A172 (cell line): ENCODE measurements around the gene STK11IP. TPM values are rescaled to one million over a fixed set of nuclear protein-coding genes. Genes with fewer than 3 reads are reported as not detected.
A peak's percentile ranks its signal among the peaks of the same experiment; 100 is the strongest.
"Not testable (repeated sequence)": the region's sequence is repeated elsewhere in the genome, so short reads cannot be mapped to it uniquely, and the experiment has no call there.

ENCODE experiments used
- DNase-seq: peaks from one replicate; pipeline ENCODE4 v3.0.0-alpha.2; 2015; ENCODE audit warnings: low spot score
- total RNA-seq: library from RNA; depleted of rRNA; stranded (reverse); fragments of >200 nt; shearing (Covaris generic); gene quantifications from 2 replicates; pipeline ENCODE4 v1.2.3, GENCODE V29; 2014

Gene STK11IP
- total RNA-seq, 1 experiment from 2014 or later = 15.4 TPM

DNA sequence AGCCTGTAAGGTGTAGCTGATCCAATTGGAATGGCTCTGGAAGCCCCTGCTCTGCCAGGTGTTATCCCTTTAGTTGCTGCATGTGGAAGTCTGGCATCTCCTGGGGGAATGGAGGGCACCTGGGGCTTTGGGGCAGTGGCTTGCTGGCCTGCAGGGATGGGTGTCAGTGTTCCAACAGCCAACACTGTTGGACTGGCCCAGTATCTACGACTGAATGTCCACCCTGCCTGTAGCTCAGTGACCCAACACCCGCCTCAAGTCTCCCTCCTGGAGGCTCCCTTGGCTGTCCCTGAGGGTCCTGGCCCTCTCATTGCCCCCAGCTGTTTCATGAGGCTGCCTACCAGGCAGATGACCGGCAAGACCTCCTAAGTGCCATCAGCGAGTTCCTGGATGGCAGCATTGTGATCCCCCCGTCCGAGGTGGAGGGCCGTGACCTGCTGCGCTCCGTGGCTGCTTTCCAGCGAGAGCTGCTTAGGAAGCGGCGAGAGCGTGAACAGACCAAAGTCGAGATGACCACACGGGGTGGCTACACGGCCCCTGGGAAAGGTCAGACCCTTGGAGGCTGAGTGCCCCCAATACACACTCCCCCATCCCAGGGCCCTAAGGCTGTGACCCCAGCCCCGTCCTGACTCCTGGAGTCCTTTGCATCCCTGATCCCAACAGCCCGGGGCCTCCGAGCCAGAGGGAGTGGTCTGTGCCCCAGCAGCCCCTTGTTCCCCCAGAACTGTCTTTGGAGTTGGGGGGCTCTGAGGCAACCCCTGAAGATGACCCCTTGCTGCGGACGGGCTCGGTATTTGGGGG, 37.5 kb downstream of the STK11IP start:
- DNase-seq = no peak

DNA sequence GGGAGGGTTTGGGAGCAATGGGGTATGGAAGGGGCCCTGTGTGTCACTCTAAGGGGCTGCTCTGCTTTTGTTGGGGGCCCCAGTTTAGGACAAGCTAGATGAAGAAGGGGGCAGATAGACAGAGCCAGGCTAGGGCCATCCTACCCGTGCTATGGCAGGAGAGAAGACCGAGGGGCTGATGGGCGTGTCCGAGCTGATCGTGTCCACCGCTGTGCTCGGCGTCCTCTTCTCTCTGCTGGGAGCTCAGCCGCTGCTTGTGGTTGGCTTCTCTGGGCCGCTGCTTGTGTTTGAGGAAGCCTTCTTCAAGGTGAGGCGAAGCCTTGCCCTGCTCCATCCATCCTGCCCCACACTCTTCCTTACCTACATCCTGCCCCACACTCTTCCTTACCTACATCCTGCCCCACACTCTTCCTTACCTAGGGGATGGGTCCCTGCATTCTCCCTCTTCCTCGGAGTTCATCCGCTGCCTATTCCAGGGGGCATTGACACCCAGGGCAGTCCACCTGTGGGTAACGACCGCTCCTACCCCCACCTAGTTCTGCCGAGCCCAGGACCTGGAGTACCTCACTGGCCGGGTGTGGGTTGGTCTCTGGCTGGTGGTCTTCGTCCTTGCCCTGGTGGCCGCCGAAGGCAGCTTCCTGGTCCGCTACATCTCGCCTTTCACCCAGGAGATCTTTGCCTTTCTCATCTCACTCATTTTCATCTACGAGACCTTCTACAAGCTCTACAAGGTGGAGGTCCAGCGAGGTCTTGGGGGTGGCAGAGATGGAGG, 38.7 kb downstream of the STK11IP start:
- no peak for DNase-seq

DNA sequence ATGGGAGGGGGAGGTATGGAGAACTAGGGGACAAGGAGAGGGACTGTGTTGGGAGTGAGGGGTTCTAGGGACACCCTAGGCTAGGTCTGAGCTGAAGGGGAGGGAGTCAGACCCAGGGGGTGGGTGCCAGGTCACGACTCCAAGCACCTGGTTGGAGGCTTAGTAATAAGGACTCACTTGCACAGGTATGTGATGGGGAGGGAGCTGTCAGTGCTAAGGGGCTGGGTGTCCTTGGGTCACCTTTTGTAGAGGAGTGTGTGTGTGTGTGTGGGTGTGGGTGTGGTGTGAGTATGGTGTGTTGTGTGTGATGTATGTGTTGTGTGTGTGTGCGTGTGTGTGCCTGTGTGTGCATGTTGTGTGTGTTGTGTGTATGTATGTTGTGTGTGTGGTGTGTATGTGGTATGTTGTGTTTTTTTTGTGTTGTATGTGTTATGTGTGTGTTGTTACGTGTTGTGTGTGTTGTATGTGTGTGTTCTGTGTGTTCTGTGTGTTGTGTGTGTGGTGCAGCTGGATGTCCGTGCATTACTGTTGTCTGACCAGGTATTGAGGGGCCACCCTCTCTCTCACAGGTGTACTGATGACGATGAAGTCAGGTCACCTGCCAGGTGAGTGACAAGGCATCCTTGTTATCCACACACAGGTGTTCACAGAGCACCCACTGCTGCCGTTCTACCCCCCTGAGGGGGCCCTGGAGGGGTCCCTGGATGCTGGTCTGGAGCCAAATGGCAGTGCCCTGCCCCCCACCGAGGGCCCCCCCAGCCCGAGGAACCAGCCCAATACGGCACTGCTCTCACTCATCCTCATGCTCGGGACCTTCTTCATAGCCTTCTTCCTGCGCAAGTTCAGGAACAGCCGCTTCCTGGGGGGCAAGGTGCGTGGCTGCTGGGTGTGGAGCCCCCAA, 39.5 kb downstream of the STK11IP start:
- no peak for DNase-seq

DNA sequence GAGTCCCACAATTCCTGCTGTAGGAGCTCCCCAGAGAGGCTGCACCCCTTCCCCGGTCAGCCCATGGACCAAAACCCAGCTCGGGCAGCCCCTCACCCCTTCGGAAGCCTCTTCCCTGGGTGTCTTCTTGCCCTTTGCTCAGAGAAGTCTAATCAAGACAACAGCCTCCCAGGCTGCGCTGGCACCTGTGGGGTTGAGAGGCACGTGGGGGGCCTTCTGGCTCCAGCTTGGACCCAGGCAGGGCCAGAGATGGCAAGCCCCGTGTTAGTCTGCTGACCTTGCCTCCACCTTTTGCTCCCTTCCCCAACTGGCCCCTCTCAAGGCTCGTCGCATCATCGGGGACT, 40.2 kb downstream of the STK11IP start:
- DNase-seq = no peak

DNA sequence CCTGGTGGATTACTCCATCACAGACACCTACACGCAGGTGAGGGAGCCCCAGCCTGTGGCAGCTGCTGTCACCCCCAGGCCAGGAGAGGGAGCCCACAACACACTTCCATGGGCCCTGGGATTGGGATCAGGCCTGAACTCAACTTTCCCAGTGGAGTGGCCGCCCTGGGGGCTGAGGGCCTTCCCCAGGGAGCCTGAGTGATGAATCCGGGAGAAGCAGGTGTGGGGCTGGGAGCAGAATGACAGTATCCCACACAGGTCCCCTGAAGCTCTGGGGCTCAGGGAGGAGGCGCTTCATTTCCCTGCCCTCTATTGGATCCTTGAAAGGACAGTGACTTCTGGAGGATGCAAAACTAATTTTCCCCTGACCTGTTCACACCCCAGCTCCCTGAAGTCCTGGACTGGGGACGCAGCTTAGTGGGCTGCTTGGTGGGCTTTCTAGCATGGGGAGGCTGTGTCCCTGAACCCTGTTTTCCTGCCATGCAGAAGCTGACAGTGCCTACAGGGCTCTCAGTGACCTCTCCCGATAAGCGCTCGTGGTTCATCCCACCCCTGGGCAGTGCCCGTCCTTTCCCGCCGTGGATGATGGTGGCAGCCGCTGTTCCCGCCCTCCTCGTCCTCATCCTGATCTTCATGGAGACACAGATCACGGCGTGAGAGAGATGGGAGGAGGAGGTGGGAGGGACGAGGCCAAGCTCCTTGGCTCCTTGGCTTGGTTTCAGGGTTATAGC, 40.7 kb downstream of the STK11IP start:
- no peak for DNase-seq

DNA sequence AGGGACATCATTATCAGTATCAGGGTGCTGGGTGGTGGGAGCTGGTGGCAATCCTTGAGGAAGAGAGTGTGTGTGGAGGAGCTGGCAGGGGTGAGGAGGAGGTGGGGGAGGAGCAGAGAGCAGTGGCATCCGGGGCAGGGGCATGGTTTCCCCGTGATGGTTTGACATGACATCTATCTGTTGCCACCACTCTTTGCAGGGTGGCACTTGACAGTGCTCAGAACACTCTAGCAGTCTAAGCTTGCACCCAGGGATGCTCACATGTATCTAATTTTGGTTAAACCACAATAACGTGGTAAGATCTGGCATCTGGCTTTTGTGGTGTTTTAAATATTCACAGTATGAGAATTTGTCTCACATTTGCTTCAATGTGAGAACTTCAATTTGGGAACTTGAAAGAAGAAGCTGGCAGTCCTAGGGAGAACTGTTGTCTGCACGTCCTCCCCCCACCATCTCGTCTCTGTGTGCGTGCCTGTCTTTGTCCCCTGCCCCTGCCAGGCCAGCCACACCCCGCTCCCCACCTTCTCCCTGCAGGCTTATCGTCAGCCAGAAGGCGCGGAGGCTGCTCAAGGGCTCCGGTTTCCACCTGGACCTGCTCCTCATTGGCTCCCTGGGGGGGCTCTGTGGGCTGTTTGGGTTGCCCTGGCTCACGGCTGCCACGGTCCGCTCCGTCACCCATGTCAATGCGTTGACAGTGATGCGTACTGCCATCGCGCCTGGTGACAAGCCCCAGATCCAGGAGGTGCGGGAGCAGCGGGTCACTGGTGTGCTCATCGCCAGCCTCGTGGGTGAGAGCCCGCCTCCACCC, 41.5 kb downstream of the STK11IP start:
- no peak for DNase-seq

DNA sequence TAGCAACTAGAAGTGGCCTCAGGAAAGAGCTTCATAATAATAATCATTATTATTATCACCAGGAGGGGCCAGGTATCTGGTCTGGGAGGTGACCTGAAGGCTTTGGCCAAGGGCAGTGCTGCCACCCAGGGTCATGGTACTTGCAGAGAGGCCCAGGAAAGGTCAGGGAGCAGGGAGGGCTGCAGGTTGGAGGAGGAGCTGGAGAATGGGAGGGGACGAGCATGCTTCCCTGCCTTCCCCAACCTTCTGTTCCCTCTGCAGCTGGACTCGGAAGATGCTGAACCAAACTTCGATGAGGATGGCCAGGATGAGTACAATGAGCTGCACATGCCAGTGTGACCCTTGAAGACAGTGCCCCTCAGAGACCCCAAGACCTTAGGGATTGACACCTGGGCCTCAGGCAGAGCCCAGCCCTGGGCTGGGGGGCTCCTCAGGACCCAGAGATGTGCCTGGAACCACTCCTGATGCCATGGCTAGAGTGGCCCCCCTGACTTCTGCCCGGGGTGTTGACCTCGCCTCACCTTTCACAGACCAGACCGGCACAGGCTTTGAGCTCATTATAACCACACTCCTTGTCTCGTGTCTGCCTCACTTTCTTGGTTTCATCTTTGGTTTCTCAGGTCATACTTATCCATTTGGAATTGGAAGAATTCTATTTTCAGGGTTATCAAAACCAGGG, 43.9 kb downstream of the STK11IP start:
- no peak for DNase-seq

DNA sequence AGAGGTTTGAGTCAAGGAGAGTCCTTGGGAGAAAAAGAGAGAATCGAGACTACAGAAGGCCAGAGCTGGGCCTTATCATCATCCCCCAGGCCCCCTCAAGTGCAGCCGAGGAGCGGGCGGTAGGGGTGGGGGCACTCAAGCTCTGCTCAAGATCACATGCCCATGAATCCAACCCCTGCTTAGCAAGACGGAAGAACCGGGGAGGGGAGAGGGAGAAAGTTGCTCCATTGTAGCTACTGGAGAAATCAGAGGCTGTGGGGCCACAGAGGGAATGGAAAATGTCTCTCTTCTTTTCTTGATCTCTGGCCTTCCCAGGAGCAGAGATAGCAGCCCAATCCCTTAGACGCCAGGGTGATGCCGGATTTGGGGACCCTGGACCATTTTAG, 44.4 kb downstream of the STK11IP start:
- no peak for DNase-seq

DNA sequence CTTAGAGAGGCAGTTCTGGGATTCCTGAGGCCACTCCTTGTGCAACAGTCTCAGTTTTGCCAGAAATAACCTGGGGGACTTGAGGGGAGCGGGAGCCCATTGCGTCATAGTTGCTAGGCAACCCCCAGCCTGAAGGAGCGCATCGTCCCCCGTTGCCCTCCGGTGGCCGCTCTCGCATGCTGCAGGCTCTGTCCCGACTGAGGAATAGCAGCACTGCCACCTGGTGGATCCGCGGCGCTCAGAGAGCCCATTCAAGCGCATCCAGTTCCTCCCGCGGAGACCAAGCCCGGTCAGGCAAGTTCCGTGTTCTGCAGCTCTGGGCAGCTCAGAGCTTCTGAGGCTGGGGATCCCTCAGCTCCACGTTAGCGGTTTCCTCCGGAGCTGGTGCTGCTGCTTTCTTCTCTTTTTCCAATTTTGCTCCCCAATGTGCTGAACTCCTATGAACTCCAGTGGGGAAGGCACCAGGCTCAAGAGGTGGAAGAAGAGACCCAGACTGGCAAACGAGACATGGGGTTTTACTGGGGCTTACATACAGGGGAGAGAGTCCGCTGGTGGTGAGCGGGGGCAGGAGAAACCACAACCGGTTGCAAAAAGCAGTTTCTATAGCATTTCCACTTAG, 44.9 kb downstream of the STK11IP start:
- DNase-seq = peak; percentile 93

DNA sequence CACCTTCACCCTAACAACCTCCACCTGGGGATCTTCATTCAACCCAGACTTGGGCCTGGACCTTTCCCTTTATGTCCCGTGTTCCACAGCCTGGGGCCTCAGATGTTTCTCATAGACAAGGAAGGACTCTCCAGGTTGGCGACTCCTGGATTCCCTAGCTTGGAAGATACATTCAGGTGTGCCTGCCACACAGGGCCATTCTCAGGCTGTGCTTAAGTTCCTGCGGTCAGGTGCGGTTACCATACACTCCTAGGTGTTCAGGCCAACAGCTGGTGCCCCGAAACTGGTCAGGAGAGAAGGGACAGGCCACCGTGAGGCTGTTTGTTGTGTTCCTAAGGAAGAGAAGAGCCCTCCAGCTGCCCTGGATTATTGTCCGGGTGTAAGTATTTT, 45.4 kb downstream of the STK11IP start:
- no peak for DNase-seq

DNA sequence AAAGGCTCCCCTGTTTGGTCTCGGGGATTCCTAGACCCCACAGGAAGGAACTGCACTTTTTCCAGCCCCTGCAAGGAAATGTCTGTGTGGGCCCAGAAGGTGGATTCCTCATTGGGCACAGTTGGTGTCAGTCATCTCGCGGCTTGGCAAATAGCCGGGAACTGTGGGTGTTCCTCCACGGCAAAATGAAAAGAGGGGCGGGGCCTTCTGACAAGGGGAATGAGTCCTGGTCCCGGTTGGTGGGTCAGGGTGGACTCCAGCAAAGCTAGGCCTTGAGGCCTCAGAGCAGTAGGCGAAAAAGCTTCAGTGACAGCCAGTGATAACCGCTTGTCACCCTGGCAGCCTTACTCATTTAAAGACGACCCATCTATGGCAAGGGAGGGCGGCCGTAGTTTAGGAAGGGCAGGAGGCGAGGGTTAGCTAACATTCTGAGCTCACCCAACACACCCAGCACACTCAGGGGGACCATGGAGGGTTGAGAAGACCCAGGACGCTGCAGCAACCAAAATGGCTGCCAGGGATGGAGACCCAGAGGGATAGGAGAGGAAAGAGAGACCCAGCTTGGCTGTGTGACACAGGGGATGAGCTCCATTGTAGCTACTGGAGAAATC, 46.2 kb downstream of the STK11IP start:
- no peak for DNase-seq

DNA sequence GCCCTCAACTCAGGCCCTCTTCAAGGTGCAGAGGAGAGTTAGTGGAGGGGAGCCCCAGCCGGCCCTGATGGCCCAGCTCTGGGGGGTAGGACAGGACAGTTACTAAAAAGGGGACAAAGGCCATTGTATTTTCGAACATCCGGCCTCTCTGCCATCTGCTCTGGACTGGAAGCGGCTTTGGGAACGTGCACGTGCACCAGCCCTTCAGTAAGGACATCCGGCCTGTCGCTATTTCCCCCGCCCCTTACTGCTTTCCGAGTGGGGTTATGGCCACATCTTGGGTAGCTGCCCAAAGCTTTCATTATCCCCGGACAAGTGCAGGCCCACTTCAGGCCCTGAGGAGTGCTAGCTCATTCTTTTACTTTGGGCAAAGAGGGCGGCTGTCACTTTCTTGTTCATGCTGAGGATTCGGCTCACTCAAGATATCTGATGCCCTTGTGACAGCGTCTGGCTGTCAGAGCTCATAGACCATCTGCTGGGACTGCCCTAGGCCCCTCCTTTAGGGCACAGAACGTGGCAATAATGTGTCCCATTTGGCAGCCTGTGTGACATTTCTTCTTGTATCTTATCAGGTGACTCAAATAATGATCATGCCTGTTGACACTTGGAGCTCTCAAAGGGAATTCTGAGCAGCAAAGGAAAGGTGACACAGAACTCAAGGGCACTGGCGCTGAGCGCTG, 47.3 kb downstream of the STK11IP start:
- peak; percentile 50 for DNase-seq

DNA sequence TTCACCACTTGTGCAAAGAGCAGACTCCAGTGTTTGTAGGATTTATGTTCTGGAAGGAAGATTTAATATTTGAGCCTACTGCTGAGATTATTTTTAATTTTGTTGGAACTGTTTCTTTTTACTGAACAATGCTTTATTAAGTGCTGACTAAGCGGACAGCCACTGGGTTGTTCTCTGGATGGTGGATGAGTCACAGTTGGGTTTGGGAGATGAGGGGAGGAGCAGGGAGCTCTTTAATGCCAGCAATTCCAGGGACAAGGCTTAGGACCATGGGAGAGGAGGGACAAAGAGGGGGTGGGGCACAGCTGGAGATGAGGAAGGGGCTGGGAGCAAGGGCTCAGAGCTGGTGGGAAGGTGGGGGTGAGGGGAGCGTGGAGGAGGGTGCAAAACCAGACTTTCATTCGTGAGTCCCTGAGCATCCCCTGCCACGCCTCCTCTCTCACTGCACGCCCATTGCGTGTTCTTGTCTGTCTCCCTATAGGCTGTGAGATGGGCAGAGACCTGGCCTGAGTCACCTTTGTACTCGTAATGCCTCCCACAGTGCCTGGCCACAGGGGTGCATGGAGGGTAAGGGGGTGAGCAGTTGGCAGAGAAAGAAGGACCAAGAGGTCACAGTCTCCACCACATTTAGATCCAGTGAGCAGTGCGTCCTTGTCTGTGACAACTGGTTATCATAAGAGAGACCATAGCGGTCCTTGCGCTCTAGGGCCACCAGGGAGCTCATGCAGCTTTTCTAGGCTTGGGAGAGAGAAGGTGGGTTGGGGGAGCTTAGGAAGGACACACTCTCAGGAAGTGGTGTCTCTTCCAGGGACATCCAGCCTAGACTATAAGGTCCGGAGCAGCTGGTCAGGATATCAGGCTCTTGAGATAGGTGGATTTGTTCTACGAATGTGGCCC, 48.2 kb downstream of the STK11IP start:
- DNase-seq = peak; percentile 91

DNA sequence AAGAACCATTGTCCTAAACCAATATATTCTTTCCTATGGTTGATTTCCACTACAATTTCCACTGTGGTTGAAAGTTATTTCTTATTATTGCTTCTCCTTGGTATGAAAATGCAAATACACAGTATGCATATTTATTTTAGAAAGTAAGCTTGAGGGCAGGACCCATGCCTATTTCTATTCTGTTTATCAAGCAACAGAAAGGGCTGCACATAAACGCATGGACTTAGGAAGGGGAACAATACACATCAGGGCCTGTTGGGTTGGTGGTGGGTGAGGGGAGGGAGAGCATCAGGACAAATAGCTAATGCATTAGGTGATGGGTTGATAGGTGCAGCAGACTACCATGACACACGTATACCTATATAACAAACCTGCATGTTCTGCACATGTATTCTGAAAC, 50.5 kb downstream of the STK11IP start:
- DNase-seq = no peak

DNA sequence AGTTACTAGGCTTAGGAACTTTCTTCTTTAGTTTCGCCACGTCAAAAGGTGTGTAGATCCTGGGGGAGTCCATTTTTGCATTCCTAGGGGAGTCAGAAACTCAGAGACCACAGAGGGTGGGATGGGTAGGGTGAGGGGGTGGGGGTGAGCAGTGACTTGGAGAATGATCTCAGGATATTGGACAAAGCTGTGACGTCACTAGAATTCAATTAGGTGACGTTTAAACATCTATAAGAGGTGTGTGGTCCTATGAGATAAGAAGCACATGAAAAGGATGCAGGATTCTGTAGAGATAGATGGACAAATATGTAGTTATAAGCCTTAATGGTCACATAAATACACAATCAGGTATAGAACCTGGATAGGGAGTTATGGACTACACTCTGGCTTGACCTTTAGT, 51.3 kb downstream of the STK11IP start:
- no peak for DNase-seq

DNA sequence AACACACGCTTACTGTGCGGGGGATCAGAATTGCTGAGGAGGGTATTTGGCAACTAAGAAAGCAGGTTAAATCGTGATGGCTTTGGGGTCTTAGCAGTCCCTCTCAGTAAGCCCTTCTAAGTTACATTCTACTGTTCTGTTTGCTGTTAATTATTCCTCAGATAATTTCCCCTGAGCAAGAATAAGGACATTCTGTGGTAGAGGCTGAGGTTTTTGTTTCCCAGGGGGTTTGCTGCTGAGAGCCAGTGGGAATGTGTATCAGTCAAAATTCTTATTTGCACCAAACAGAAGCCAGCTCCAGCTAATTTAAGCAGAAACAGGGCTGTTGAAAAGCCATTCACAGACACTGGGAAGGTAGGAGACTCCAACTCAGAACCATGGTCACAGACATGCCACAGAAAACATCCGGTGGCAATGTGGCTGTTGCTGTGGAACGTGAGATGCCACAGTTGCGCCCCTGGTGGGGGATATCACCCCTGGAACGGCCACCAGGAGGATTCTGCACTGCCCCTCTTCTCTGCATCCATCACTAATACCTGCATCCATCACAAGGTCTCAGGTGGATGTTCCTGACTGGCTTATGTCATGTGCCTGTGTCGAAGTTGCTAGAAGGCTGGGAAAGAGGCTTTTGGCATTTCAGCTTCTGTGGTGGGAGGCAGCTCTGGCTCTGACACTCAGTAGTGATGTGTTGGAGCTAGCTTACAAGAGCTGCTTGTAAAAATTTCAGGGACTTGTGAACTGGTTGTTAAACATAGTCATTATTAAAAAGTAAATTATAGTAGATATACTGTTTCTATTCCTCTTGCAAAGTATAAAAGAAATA, 53.0 kb downstream of the STK11IP start:
- no peak for DNase-seq

DNA sequence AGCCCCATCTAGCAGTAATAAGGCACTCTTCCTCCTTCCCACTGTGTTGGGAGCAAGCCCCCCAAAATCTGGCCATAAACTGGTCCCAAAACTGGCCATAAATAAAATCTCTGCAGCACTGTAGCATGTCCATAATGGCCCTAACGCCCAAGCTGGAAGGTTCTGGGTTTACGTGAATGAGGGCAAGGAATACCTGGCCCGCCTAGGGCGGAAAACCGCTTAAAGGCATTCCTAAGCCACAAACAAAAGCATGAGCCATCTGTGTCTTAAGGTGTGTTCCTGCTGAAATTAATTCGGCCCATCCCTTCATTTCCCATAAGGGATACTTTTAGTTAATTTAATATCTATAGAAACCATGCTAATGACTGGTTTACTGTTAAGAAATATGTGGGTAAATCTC, 54.0 kb downstream of the STK11IP start:
- not testable (repeated sequence) for DNase-seq
